Measurements from ENCODE around the gene ADGRV1.
"Not testable (repeated sequence)": the region's sequence is repeated elsewhere in the genome, so short reads cannot be mapped to it uniquely, and the experiment has no call there.

Gene ADGRV1

DNA sequence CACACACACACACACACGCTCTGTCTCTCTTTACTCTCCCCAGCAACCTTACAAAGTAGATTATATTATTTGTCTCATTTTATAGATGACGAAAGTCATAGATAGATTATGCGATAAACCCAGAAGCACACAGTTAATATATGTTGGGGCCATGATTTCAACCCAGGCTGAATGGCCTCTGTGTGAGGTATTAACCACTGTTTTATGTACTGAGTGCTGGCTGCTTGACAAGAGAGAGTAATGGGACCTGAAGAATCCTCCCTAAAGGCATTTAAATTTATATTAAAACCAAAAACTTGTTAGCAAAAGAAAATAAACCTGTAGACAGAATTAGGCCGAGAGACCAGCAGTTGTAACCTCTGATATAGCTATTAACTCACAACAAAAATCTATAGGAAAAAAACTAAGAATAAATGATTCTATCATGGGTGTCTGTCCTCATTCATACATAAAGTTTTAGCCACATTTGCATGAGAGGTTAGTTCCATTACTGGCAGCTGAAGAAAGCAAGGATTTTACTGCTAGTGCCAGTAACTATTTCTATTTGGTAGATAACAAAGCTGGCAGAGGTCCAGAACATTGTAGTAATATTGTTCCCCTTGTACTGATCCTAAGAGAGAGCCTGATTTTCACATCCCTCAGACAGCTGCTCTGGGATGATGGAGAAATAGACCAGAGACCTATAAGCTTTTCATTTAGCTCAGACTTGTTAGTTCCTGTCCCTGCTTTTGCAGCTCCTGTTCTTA lies 250.9 kb downstream of the ADGRV1 start:
- in situ Hi-C loops (cut with HindIII; ENCODE audit: low sequenced_read_pairs): no loop called here

- in situ Hi-C loops (cut with HindIII; ENCODE audit: low sequenced_read_pairs): no loop called here
Measured at GRCh38 chr5:90810211-90810610, 251.6 kb downstream of the ADGRV1 start.

DNA sequence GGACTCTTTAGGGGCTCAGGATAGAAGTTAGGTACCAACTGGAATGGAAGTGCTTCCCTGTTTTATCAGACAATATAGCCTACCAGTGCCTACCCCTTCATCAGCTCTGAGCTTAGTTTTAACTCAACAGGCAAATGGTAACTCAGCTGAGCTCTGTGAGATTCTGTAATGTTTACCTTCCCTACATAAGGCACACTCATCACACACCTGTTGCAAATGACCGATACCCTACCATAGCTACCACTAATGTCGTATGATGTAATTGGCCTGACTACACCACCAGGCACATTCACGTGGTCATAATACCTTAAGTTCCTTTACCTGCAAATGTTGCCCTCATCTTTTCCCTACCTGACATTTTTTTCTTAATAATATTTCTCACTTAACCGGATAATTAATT lies 254.8 kb downstream of the ADGRV1 start:
- in situ Hi-C loops (cut with HindIII; ENCODE audit: low sequenced_read_pairs): no loop called here

DNA sequence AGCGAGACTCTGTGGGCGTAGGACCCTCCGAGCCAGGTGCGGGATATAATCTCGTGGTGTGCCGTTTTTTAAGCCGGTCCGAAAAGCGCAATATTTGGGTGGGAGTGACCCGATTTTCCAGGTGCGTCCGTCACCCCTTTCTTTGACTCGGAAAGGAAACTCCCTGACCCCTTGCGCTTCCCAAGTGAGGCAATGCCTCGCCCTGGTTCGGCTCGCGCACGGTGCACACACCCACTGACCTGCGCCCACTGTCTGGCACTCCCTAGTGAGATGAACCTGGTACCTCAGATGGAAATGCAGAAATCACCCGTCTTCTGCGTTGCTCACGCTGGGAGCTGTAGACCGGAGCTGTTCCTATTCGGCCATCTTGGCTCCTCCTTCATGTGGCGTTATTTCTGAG lies 263.5 kb downstream of the ADGRV1 start:
- in situ Hi-C loops (cut with HindIII; ENCODE audit: low sequenced_read_pairs): not testable (repeated sequence)

DNA sequence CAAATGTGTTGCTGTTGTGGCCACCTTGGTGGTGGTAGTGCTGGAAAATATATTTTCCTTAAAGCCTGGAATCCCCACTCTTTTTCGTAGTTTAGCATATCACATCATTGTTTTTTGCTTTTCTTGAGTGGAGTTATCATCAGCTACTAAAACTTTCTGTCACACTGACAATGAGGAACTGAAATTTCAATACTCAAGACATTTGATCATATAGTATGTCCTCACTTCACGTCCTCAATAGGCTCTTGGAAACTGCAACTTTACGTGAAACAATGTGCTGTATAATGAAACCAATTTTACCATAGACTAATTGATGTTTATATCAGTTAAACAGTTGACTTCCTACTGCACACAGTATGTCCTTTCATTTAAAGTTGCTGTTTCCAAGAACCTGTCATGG lies 265.8 kb downstream of the ADGRV1 start:
- in situ Hi-C loops (cut with HindIII; ENCODE audit: low sequenced_read_pairs): no loop called here

DNA sequence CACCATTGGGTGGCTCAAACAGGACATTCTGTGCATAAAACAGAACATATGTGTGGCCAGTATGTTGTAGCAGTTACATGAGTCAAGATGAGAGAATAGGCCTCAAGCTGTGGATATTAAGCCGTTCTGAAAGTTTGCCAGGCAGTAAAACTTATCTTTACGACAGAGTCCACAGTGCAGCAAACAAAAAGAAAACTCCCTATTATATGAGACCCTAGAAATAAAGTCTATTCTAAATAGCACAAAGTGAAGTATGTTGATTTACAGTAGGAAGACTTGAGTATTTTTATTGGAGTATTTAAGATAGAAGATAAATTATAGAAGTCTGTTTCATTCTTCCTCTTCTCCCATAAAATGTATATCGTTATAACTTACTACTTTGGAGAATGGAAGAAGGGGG lies 271.5 kb downstream of the ADGRV1 start:
- in situ Hi-C loops (cut with HindIII; ENCODE audit: low sequenced_read_pairs): no loop called here

DNA sequence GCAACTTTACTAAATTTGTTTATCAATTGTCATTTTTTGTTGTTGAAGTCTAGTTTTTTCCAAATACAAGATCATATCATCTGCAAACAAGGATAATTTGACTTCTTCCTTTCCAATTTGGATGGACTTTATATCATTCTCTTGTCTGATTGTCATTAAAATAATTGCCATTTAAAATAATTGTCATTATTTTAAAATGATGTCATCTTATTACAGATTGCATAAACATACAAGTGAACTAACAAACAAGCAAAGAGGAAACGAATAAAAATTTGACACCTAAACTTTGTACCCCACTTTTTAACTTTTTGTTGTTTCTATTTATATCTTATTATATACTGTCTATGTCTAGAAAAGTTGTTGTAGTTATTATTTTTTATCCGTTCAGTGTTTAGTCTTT lies 275.2 kb downstream of the ADGRV1 start:
- in situ Hi-C loops (cut with HindIII; ENCODE audit: low sequenced_read_pairs): no loop called here

- in situ Hi-C loops (cut with HindIII; ENCODE audit: low sequenced_read_pairs): no loop called here
Measured at GRCh38 chr5:90834711-90835110, 276.1 kb downstream of the ADGRV1 start.

DNA sequence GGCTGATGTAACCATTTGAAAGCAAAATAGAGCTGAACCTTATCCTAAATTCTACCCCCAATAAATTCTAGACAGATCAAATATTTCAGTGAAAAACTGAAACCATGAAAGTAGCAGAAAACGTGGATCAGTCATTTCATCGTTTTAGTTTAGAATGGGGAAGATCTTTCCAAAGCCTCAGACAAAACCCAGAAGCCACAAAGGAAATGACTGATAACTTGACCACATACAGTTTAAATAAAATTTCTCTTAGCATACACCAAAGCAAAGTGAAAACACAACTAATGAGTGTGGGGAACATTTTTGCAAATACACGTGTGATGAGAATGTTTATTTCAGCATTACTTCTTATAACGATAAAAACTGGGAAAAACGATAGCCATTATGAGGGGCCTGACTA lies 284.8 kb downstream of the ADGRV1 start:
- in situ Hi-C loops (cut with HindIII; ENCODE audit: low sequenced_read_pairs): no loop called here

DNA sequence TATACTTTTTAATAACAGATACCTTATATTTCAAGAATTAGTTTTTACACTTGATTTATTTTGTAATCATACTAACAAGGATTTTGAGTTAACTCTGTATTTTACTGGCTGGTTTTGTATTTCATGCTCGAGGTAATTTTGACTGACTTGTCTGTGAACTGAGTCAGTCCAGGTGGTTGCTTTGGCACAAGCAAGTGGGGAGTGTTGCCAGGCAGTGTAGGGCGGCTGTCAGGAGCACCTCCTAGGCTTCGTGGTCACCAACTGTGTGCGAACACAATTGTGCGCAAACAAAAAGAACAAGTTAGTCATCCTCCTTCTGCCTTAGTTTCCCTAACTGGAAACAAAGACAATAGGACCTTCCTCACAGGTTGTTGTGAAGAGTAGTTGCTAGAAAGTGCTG lies 286.3 kb downstream of the ADGRV1 start:
- in situ Hi-C loops (cut with HindIII; ENCODE audit: low sequenced_read_pairs): no loop called here

DNA sequence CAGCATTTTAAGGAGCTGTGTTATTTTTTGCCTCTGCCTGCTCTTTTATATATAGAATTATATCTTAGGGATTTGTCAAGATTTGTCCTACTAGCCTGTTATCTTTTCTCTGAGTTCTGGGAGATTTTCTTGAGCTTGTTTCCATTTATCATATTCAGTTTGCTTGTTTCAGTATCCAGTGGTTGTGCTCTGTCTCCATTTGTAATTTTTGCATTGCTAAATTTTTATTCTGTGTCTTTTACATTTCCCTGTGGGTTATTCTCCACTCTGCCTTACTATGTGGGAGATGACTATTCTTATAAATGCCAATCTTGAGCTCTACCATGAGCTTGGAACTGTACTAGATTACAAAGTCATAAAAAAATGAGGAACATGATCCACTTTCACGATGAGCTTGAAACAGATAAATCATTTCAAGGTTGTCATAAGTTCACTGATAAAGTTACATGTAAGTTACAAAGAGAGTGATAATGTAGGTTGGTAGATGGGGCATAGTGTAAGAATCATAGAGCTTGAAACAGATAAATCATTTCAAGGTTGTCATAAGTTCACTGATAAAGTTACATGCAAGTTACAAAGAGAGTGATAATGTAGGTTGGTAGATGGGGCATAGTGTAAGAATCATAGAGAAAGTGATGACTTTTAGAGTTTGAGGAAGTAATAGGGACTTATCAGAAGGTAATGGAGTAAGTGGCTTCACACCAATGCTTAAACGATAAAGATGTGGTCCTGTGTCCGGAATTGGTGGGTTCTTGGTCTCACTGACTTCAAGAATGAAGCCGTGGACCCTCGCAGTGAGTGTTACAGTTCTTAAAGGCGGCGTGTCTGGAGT lies 287.3 kb downstream of the ADGRV1 start:
- in situ Hi-C loops (cut with HindIII; ENCODE audit: low sequenced_read_pairs): no loop called here

DNA sequence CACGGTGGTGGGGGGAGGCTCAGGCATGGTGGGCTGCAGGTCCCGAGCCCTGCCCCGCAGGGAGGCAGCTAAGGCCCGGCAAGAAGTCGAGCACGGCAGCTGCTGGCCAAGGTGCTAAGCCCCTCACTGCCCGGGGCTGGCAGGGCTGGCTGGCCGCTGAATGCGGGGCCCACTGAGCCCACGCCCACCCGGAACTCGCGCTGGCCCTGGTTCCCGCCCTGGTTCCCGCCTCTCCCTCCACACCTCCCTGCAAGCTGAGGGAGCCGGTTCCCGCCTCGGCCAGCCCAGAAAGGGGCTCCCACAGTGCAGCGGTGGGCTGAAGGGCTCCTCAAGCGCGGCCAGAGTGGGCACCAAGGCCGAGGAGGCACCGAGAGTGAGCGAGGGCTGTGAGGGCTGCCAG lies 289.0 kb downstream of the ADGRV1 start:
- in situ Hi-C loops (cut with HindIII; ENCODE audit: low sequenced_read_pairs): not testable (repeated sequence)

DNA sequence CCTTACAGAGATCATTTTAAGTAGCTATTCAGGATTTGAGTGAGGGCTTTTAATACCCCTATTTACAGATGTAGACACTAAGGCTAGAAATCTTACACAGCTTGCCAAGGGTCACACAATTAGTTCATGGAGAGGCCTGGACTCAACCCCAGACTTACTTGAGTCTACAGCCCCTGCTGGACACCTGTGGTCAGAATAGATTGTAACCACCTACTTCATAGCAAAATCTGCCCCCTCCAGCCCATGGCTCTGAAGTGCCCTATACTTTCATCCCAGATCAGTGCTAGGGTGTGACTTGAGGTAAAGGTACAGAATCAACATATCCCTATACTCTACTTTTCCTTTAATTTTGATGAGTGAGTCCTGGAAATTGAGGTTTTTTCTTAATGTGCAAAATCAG lies 291.3 kb downstream of the ADGRV1 start:
- in situ Hi-C loops (cut with HindIII; ENCODE audit: low sequenced_read_pairs): no loop called here

DNA sequence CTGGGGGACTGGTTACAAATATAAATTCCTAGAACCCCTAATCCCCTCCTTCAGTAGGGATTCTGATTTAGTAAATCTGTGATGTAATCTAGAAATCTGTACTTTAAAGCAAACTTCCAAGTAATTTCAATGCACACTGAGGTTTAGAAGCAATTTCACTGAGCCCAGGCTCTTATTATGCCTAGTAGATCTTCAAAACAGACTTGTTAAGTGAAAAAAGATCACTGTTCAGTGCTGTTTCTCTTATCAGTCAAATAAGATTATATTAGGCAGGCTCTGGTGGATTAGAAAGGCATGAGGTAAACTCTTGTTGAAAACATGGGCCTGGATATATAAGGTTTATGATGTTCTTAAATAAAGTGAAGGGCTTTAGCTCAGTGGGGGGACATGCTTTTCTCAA lies 293.9 kb downstream of the ADGRV1 start:
- in situ Hi-C loops (cut with HindIII; ENCODE audit: low sequenced_read_pairs): no loop called here

DNA sequence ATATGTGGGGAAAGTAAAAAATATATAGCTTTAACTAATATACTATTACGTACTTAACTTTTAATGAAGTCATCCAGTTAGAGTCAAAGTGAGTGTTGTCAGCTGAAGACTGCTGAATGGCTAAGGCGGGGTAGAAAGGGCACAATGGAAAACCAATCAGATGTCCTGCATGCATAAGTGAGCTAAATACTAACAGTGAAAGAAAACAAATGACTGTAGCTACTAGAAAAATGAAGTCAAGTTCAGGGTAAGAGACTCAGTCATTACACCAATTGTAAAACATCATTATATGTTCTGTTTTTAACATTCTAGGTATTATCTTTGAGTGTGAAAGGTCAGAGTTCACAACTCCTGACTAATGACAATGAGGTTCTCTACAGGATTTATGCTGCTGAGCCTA lies 295.2 kb downstream of the ADGRV1 start:
- in situ Hi-C loops (cut with HindIII; ENCODE audit: low sequenced_read_pairs): no loop called here

DNA sequence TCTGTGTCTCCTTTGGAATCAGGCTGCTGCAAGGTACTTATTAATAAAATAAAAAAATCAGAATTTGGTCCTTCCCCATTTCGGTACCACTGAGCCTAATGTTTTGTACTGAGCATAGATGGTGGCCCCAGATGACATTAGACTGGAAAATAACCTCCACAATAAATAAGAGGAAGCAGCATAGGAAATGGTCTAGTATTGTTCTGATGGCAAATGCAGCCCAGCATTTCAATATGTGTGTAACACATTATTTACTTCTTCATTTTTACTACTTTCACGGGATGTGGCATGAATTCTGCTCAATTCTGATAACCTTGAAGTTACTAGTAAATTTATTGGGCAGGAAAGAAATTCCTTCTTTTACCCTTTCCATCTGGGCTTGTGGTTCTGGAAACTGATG lies 295.6 kb downstream of the ADGRV1 start:
- in situ Hi-C loops (cut with HindIII; ENCODE audit: low sequenced_read_pairs): no loop called here

GRCh38 chr5:90855296-90856010 lies 296.9 kb downstream of the ADGRV1 start:
- in situ Hi-C loops (cut with HindIII; ENCODE audit: low sequenced_read_pairs): no loop called here

DNA sequence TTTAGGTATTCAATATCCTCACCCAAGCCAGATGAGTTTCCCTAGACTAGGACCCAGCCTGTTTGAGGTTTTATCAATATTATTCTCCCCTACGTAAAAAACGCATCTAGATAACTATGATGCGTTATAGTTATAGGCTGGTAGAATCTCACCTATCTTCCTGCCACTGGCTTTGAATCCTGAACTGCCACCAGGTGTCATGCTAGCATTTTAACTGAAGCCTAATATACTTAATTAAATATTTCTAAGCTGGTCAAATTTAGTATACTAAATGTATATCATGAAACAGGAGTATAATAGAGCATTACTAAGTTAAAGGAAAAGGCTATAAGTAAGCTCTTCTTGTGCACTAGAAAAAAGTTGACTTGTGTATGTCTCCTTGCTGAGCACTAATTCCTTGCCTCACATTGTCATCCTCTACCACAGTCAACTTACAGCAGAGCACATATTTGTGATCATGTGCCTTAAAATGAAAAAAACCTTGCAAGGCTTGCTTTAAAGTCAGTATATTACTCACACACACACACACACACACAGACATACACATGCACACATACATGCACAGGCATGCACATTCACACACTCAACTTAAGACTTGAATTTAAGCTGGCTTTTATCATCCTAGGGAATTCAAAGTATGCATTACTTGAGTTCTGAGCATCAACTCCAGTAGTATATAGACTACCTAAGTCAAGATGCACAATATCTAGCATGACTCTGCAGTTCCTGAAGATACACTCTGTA lies 303.4 kb downstream of the ADGRV1 start:
- in situ Hi-C loops (cut with HindIII; ENCODE audit: low sequenced_read_pairs): no loop called here

DNA sequence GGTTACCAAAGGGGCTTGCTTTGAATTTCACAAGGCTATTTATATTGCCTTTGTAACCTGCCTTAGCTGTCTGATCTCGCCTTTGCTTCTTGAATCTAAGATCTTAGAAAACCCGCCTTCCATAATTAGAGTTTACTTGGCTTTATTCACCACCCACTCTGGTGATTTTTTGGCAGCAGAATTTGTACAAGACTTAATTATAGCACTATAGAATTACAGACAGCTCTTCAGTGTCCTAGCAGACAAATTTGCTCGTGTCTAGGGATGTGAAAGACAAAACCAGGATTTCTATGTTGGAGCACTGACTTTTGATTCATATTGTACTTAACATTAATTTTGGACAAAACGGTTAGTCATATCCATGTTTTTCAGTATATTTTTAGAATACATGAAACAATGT lies 306.6 kb downstream of the ADGRV1 start:
- in situ Hi-C loops (cut with HindIII; ENCODE audit: low sequenced_read_pairs): no loop called here

GRCh38 chr5:90866333-90866732 lies 307.7 kb downstream of the ADGRV1 start:
- in situ Hi-C loops (cut with HindIII; ENCODE audit: low sequenced_read_pairs): no loop called here
